ENCODE data around the gene SRSF12. TPM values are rescaled to one million over a fixed set of nuclear protein-coding genes. Genes with fewer than 3 reads are reported as not detected.
"Not testable (repeated sequence)": the region's sequence is repeated elsewhere in the genome, so short reads cannot be mapped to it uniquely, and the experiment has no call there.

Gene SRSF12
- total RNA-seq, 1 donor from 2014 or later = not detected

GRCh38 chr6:89131599-89131998 lies 13.7 kb upstream of the SRSF12 start:
- no peak for DNase-seq (ENCODE audit: low read depth in 2 of 2)

GRCh38 chr6:89128256-89128671 lies 10.4 kb upstream of the SRSF12 start:
- not testable (repeated sequence) for DNase-seq (ENCODE audit: low read depth in 2 of 2)

GRCh38 chr6:89122625-89123024 lies 4.8 kb upstream of the SRSF12 start:
- peak; percentile 51 to 57 for DNase-seq (ENCODE audit: low read depth in 2 of 2)

- no peak for DNase-seq (ENCODE audit: low read depth in 2 of 2)
Measured at GRCh38 chr6:89121934-89122333, 4.1 kb upstream of the SRSF12 start.

GRCh38 chr6:89120371-89120770 lies 2.5 kb upstream of the SRSF12 start:
- no peak for DNase-seq (ENCODE audit: low read depth in 2 of 2)

- DNase-seq (ENCODE audit: low read depth in 2 of 2) = no peak
Measured at GRCh38 chr6:89118931-89119330, 1.1 kb upstream of the SRSF12 start.

- DNase-seq (ENCODE audit: low read depth in 2 of 2) = no peak
Measured at GRCh38 chr6:89116702-89117101, 1.2 kb downstream of the SRSF12 start.

GRCh38 chr6:89111933-89112332 lies 5.9 kb downstream of the SRSF12 start:
- no peak for DNase-seq (ENCODE audit: low read depth in 2 of 2)

- no peak for DNase-seq (ENCODE audit: low read depth in 2 of 2)
Measured at GRCh38 chr6:89110284-89110683, 7.6 kb downstream of the SRSF12 start.

- DNase-seq (ENCODE audit: low read depth in 2 of 2) = no peak
Measured at GRCh38 chr6:89100114-89100513, 17.8 kb downstream of the SRSF12 start.

- no peak for DNase-seq (ENCODE audit: low read depth in 2 of 2)
Measured at GRCh38 chr6:89098461-89098860, 19.4 kb downstream of the SRSF12 start.

- DNase-seq (ENCODE audit: low read depth in 2 of 2) = no peak
Measured at GRCh38 chr6:89087881-89088280, 30.0 kb downstream of the SRSF12 start.

- peak in 1 of 2 donors; percentile 11 for DNase-seq (ENCODE audit: low read depth in 2 of 2)
Measured at GRCh38 chr6:89085409-89086205, 32.3 kb downstream of the SRSF12 start.

- peak in 1 of 2 donors; percentile 6 for DNase-seq (ENCODE audit: low read depth in 2 of 2)
Measured at GRCh38 chr6:89084954-89085353, 32.9 kb downstream of the SRSF12 start.

GRCh38 chr6:89084542-89084941 lies 33.3 kb downstream of the SRSF12 start:
- no peak for DNase-seq (ENCODE audit: low read depth in 2 of 2)

- DNase-seq (ENCODE audit: low read depth in 2 of 2) = peak; percentile 38 to 39
Measured at GRCh38 chr6:89082486-89082891, 35.4 kb downstream of the SRSF12 start.

GRCh38 chr6:89081423-89082322 lies 36.2 kb downstream of the SRSF12 start:
- peak; percentile 99 for DNase-seq (ENCODE audit: low read depth in 2 of 2)

GRCh38 chr6:89081129-89081422 lies 36.8 kb downstream of the SRSF12 start:
- DNase-seq (ENCODE audit: low read depth in 2 of 2) = no peak

- DNase-seq (ENCODE audit: low read depth in 2 of 2) = peak; percentile 100
Measured at GRCh38 chr6:89080281-89081128, 37.4 kb downstream of the SRSF12 start, which contains the start of gene PNRC1. Gene PNRC1, plus strand, starts transcription at chr6:89080751. Its CDS starts 144 bp downstream, at chr6:89080895.

GRCh38 chr6:89079511-89080234 lies 38.2 kb downstream of the SRSF12 start:
- peak; percentile 50 to 81 for DNase-seq (ENCODE audit: low read depth in 2 of 2)

- no peak for DNase-seq (ENCODE audit: low read depth in 2 of 2)
Measured at GRCh38 chr6:89073840-89074239, 44.0 kb downstream of the SRSF12 start.
